Peyer's patch (tissue), 4 donors: ENCODE results near the gene IGF2R. TPM values are rescaled to one million over a fixed set of nuclear protein-coding genes. Genes with fewer than 3 reads are reported as not detected.

Source experiments
- DNase-seq, 3 donors: peaks; one replicate each; pipeline ENCODE4 v3.0.0-alpha.2; 2017 to 2019
- H3K27ac ChIP-seq, 4 donors: fragments of 200-600 bp; sonication (generic); one replicate each; pipeline ENCODE4 v1.5.1; 2016 to 2019
- H3K27me3 ChIP-seq, 2 donors: fragments of 200-600 bp; sonication (generic); one replicate each; pipeline ENCODE4 v1.5.1; 2019
- H3K36me3 ChIP-seq, 3 donors: fragments of 200-600 bp; sonication (generic); one replicate each; pipeline ENCODE4 v1.5.1; 2016 to 2019
- H3K4me1 ChIP-seq, 4 donors: fragments of 200-600 bp; sonication (generic); one replicate each; pipeline ENCODE4 v1.5.1; 2016 to 2019
- H3K4me3 ChIP-seq, 4 donors: fragments of 200-600 bp; sonication (generic); 1 replicate in 3 of 4; 2 replicates in 1 of 4; pipeline ENCODE4 v1.5.1; 2016 to 2019; ENCODE audit warnings: mild to moderate bottlenecking in 1 of 4
- H3K9me3 ChIP-seq, 4 donors: fragments of 200-600 bp; sonication (generic); one replicate each; pipeline ENCODE4 v1.5.1; 2016 to 2019; ENCODE audit warnings: mild to moderate bottlenecking in 1 of 4
- POLR2A ChIP-seq, 2 donors: fragments of 450-650 bp; IDR thresholded peaks; one replicate each; pipeline ENCODE4 v1.5.1; 2017; ENCODE audit warnings: antibody characterized with exemption in 2 of 2, mild to moderate bottlenecking in 2 of 2, moderate library complexity in 2 of 2
- total RNA-seq, 4 donors: library from RNA; depleted of rRNA; stranded (reverse); fragments of >200 nt; gene quantifications; one replicate each; pipeline ENCODE4 v1.1.0, GENCODE V29; 2016
- TF ChIP-seq, protein P1 (sequence below), 6 experiments: fragments of 450-650 bp in 4 of 6; fragments of 200-600 bp in 2 of 6; sonication (generic) in 1 of 6; IDR thresholded peaks; one replicate each; pipeline ENCODE4 v1.5.1; 2017 to 2019; ENCODE audit warnings: antibody characterized with exemption in 6 of 6, mild to moderate bottlenecking in 3 of 6, moderate library complexity in 1 of 6

The IGF2R gene
- total RNA-seq, 4 donors from 2014 or later = 48.7 to 86.5 (median 82.3) TPM

DNA sequence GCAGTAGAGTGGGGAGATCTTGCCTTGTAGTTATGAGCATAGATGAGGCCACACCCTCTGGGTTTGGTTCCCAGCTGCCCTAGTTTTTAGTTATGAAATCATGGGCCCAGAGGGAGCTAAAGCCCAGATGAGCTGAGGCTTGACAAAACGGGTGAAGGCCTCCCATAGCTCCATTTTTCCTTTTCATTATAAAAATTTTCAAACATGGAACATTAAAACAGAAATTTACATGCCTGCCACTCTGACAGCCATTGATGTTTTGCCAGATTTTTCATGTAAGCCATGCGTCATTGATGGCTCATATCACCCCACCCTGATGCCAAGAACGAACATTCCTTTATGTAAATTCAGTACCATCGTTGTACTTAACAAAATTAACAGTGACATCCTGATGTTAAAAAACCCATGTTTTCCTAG lies 67.9 kb downstream of the IGF2R start:
- Histone ChIP-seq H3K9me3 (no peaks in the 10 kb centered on the region), H3K27me3 (no peaks in the 10 kb centered on the region), H3K36me3 (peaks cover 0 to 79% (median 0%) of the 10 kb centered on the region in 3 donors), H3K27ac (no peak overlapping the region), H3K4me1 (no peaks in the 10 kb centered on the region), H3K4me3 (no peak overlapping the region)
- TF ChIP-seq, protein P1, sequence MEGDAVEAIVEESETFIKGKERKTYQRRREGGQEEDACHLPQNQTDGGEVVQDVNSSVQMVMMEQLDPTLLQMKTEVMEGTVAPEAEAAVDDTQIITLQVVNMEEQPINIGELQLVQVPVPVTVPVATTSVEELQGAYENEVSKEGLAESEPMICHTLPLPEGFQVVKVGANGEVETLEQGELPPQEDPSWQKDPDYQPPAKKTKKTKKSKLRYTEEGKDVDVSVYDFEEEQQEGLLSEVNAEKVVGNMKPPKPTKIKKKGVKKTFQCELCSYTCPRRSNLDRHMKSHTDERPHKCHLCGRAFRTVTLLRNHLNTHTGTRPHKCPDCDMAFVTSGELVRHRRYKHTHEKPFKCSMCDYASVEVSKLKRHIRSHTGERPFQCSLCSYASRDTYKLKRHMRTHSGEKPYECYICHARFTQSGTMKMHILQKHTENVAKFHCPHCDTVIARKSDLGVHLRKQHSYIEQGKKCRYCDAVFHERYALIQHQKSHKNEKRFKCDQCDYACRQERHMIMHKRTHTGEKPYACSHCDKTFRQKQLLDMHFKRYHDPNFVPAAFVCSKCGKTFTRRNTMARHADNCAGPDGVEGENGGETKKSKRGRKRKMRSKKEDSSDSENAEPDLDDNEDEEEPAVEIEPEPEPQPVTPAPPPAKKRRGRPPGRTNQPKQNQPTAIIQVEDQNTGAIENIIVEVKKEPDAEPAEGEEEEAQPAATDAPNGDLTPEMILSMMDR (IDR thresholded peaks at IDR 0.05) = no peak
- TF ChIP-seq POLR2A (IDR thresholded peaks at IDR 0.05) = no peak
- DNase-seq = no peak

DNA sequence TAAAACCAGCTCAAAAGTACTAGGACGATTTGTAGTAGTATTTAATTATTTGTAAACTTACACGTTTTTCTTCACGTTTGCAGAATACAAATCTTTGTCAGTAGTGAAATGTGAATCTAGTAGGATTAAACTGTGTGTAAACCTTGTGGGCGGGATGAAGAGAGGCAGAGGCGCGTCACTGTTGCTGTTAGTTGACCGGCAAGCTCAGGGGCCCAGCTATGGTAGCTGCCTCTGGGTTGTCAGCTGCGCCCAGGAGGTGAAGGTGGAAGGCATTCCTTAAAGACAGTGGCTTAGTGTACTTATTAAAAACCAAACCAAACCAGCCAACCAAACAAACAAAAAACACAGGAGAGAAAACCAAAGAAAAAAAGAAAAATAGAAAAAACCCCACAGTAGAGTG lies 69.6 kb downstream of the IGF2R start:
- Histone ChIP-seq H3K27ac (no peak overlapping the region), H3K27me3 (no peaks in the 10 kb centered on the region), H3K4me3 (no peak overlapping the region), H3K9me3 (no peaks in the 10 kb centered on the region), H3K36me3 (peaks cover 0 to 79% (median 0%) of the 10 kb centered on the region in 3 donors), H3K4me1 (no peaks in the 10 kb centered on the region)
- TF ChIP-seq, protein P1 (IDR thresholded peaks at IDR 0.05) = no peak
- TF ChIP-seq POLR2A (IDR thresholded peaks at IDR 0.05) = no peak
- no peak for DNase-seq

DNA sequence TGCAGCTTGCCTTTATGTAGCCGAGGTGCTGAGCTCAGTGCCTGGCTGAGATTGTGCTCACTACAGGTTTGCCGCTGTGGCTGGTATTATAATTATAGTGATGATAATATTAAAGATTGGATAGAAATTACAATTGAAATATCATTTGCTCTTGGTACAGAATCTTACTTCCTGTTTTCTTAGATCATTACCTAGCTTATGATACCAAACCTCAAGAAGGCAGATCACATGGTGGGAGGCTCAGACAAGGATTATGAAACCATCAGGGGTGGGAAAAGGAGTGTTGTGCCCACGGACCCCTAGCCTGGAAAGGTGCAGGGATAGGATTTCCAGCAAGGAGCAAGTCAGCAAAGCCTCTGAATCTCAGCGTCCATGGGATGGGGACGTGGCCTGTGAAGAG lies 70.6 kb downstream of the IGF2R start:
- Histone ChIP-seq H3K9me3 (no peaks in the 10 kb centered on the region), H3K36me3 (peaks cover 0 to 81% (median 0%) of the 10 kb centered on the region in 3 donors), H3K4me3 (no peak overlapping the region), H3K4me1 (no peaks in the 10 kb centered on the region), H3K27me3 (no peaks in the 10 kb centered on the region), H3K27ac (no peak overlapping the region)
- TF ChIP-seq POLR2A (IDR thresholded peaks at IDR 0.05) = no peak
- TF ChIP-seq, protein P1 (IDR thresholded peaks at IDR 0.05) = no peak
- DNase-seq = no peak

DNA sequence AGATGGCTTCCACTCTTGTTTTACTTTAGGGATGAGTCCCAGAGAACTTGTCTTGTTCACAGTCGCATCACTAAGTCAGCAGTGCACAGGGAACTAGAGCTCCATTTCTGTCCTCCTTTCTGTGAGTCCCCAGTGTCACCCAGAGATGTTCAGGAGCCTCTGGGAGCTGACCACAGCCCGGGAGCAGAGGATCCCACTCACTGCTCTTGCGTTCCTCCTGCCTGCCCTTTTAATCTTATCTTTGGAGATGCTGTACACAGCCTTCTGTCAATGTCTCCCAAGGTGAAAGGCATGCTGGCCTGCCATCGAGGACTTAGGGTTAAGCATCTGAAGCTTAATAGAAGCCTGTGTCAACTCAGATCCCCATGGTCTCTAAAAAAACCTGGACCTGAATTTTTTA lies 71.2 kb downstream of the IGF2R start:
- TF ChIP-seq, protein P1 (IDR thresholded peaks at IDR 0.05) = no peak
- TF ChIP-seq POLR2A (IDR thresholded peaks at IDR 0.05) = no peak
- H3K27ac ChIP-seq = no peak overlapping the region
- H3K4me3 ChIP-seq = no peak overlapping the region
- H3K27me3 ChIP-seq = no peaks in the 10 kb centered on the region
- no peaks in the 10 kb centered on the region for H3K9me3 ChIP-seq
- H3K36me3 ChIP-seq = peaks cover 0 to 79% (median 0%) of the 10 kb centered on the region in 3 donors
- no peak for DNase-seq
- H3K4me1 ChIP-seq = no peaks in the 10 kb centered on the region

DNA sequence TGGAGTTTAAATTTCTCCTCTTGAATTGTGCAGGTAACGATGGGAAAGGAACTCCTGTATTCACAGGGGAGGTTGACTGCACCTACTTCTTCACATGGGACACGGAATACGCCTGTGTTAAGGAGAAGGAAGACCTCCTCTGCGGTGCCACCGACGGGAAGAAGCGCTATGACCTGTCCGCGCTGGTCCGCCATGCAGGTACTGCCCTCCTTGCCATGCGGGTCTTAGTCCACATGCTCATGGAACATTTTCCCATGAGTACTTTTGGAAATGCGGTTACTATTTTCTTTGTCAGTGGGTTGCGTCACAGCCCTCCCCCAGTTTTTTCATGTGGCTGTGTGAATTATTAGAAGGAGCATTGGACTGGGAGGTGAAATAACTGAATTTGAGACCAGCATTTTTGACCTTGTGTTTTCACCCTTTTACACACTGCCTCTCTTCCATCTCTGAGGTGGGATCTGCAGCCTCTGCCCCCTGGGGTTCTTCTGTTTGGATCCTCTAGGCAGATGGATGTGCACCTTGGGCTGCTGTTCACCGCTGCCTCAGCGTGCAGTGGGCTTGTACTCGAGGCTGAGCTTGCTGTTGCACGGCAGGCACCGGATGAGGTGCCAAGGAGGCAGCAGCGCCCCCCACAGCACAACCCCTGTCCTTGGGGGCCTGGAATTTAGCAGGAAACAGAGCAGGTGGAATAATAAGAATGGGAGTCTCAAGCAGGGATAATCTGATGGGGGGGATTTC lies 71.8 kb downstream of the IGF2R start:
- H3K36me3 ChIP-seq = peaks cover 0 to 79% (median 0%) of the 10 kb centered on the region in 3 donors
- no peaks in the 10 kb centered on the region for H3K4me1 ChIP-seq
- no peak for TF ChIP-seq POLR2A (IDR thresholded peaks at IDR 0.05)
- TF ChIP-seq, protein P1 (IDR thresholded peaks at IDR 0.05) = no peak
- H3K4me3 ChIP-seq = no peak overlapping the region
- no peaks in the 10 kb centered on the region for H3K9me3 ChIP-seq
- no peak for DNase-seq
- H3K27me3 ChIP-seq = no peaks in the 10 kb centered on the region
- no peak overlapping the region for H3K27ac ChIP-seq
